ENCODE measurements around the gene FCSK.

Gene FCSK

GRCh38 chr16:70526403-70526802 is 72.0 kb downstream of the FCSK start:
- no peak for DNase-seq (ENCODE audit: insufficient read length, low spot score)
- no peak for FAIRE-seq
- TF ChIP-seq POLR2A (IDR thresholded peaks at IDR 0.05; ENCODE audit: low read depth, low read length) = no peak

GRCh38 chr16:70527315-70527996 is 73.1 kb downstream of the FCSK start:
- FAIRE-seq = no peak
- DNase-seq (ENCODE audit: insufficient read length, low spot score) = no peak
- no peak for TF ChIP-seq POLR2A (IDR thresholded peaks at IDR 0.05; ENCODE audit: low read depth, low read length)

GRCh38 chr16:70529051-70529777 is 74.8 kb downstream of the FCSK start:
- TF ChIP-seq POLR2A (IDR thresholded peaks at IDR 0.05; ENCODE audit: low read depth, low read length) = no peak
- no peak for FAIRE-seq
- DNase-seq (ENCODE audit: insufficient read length, low spot score) = no peak

Data from H54 (cell line).